CD4-positive, alpha-beta T cell treated with Interleukin-1 beta for 1 hour (primary cell): ENCODE data around the gene IL21.

Experiments
- DNase-seq, 2 donors: peaks; one replicate each; pipeline ENCODE4 v3.0.0-alpha.2; 2020 to 2022

IL21 gene

GRCh38 chr4:122632396-122633143 lies 11.7 kb upstream of the IL21 start:
- DNase-seq, result peak in 1 of 2 donors; percentile 24

DNA sequence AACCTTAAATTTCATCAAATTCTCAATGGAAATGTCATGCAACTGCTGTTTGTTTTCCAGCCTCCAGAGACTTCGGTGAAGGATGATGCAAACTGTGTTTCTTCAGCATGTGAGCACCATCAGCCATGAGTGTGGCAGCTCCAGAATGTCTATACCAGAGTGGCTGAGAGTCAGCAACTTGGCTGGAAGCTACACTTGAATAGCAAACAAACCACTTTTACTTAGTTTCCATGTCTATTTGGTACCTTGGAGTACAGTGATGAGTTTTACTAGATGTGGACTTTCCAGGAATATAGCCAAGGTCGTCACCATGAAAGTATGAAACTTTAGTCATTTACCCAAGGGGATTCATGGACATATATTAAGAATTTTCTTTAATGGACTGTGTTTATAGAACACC lies 4.3 kb upstream of the IL21 start:
- DNase-seq, result no peak

- no peak for DNase-seq
These were observed 3.3 kb upstream of the IL21 start for GRCh38 chr4:122624205-122624604.

- no peak for DNase-seq
These were observed 2.8 kb upstream of the IL21 start for GRCh38 chr4:122623637-122624166.

GRCh38 chr4:122622400-122622799 lies 1.5 kb upstream of the IL21 start:
- no peak for DNase-seq

- DNase-seq, result no peak
These were observed 1.3 kb downstream of the IL21 start for GRCh38 chr4:122619611-122620010.

DNA sequence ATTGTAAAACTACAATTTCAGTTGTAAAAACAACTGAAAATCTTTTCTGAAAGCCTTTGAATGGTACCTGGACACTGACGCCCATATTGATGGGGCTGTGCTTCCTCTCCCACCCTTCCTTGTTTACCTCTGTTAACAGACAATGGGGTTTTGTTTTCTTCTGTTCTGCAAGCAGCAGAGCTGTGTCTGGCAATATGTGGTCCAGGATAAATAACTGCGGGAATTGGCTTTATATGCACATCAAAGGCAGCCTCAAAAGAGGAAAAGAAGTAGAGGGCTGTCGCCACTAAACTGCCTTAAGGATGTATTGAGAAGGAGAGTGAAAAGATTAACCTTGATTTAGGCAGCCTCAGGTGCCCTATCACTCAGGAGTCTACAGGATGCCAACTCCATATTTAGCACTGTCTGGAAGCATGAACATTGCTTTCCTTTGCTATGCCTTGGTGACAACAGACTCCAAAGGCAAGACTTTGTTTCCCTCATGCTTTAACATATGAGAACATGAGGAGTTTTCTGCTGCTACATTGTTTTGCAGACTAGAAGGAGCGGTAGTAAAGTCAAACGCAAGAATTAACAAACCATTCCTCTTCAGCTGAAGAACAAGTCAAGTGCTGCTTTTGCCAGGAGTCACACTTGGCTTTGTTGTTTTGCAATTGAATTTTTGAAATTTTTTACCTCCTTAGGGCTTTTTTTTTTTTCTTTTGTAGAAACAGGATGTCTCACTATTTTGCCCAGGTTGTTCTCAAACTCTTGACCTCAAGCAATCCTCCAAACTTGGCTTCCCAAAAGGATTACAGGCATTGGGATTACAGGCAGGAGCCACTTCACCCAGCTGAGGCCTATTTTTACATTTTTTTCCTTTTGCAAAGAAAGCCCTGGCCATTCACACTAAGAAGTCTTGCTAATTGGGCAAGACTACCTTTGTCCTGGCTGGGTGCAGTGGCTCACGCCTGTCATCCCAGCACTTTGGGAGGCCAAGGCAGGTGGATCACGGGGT lies 3.0 kb downstream of the IL21 start:
- DNase-seq, result no peak

GRCh38 chr4:122616915-122617596 lies 3.8 kb downstream of the IL21 start:
- DNase-seq, result no peak

GRCh38 chr4:122614621-122615020 lies 6.2 kb downstream of the IL21 start:
- no peak for DNase-seq

DNA sequence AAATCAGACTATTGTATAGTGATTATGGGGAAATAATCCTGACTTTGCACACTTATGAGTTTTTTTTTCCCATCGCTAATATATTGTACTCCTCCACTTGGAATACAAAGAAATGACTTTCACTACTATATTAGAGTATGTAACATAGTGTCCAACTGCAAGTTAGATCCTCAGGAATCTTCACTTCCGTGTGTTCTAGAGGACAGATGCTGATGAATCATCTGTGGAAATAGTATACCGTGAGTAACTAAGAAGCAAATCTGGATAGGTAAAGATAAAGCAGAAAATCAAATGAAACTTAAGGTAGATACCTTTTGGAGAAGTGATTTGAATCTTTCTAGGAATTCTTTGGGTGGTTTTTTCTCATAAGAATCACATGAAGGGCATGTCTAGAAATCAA lies 8.3 kb downstream of the IL21 start:
- DNase-seq, result no peak

DNA sequence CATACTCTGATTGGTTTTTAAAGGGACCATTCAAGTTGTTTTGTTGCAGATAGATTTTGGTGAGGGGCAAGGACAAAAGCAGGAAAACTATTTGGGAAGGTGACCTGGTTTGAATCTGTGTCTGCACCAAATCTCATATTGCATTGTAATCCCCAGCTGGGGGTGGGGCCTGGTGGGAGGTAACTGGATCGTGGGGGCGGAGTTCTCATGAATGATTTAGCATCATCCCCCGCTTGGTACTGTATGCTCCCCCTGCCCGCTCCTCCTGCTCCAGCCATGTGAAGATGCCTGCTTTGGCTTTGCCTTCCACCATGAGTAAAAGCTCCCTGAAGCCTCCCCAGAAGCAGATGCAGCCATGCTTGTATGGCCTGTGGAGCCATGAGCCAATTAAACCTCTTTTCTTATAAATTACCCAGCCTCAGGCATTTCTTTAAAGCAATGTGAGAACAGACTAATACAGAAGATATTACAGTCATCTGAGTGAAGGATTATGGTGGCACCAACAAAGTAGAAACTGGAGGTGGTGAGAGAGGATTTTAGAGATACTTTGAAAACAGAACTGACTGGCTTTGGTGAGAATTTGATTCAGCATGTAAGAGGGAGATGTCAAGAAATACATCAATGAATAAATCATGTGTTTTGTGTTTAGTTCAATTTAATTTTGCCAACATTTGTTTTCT lies 14.4 kb downstream of the IL21 start:
- no peak for DNase-seq

DNA sequence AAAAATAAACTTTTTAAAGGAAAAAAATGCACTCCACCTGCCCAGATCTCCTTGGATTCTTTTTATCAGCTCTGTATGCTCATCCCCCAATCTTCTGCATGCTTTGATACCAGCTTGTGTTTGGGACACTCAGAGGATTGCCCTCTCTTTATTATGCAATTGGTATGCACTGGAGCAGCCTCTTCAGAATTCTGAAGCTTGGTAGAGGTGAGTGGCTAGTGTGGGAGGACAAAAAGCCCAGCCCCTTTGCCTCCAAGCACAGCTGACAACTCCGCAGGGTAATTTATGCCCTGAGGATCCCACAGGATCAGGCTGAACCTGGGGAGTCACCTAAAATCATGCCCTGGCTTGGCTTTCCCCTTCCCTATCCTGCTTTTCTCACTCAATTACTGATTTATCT lies 16.7 kb downstream of the IL21 start:
- DNase-seq, result no peak

DNA sequence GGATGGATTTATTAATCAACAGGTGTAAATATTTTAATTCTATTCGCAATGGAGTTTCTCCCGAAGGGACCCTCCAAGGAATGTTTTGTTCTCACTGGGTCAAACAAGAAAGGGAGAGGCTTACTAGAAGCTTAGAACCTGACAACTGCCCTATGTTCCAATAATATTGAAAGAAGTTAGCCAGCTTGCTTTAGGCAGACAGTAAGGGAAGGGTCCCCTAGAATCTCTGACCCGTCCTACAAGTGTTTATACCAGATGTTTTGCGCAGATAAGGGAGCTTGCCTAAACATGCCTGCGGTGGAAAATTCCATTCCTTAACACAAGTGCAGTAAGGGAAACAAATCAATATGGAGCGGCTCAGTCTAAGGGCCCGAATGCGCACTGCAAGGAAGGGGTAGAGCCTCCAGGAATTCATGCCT lies 17.7 kb downstream of the IL21 start:
- no peak for DNase-seq

- DNase-seq, result peak in 1 of 2 donors; percentile 25
These were observed 18.4 kb downstream of the IL21 start for GRCh38 chr4:122602277-122603142.

- DNase-seq, result no peak
These were observed 29.7 kb downstream of the IL21 start for GRCh38 chr4:122591196-122591595.

DNA sequence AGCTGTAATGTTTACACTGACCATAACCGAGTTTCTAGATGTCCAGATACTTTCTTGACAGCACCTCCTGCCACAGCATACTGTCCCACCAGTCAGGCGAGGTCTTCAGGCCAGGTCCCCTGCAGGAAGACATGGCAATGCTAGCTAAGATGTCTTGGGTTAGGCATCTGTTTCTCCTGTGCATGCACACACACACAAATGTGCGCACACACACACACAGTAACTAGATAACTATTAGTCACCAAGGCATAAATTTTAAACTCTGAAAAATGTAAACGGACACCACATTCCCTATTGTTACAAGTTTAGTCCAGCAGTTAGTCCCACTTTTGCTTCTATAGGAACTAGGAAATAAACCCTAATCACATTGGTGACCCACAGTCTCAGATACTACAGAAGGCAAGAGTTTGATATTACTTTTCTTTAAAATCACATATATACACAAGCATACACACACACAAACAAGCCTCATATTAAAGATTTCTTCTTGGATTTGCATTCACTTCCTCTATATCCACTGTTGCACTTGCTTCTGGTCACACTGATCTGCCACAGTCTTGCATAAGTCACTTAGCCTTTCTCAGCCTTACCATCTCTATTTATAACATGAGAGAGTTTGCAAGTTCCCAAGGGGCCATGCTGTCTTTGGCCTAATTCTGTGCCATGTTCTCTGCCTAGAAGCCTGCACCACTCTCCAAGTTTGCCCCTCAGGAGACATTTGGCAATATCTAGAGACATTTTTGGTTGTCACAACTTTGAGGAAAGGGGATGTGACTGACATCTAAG lies 32.2 kb downstream of the IL21 start:
- DNase-seq, result no peak

DNA sequence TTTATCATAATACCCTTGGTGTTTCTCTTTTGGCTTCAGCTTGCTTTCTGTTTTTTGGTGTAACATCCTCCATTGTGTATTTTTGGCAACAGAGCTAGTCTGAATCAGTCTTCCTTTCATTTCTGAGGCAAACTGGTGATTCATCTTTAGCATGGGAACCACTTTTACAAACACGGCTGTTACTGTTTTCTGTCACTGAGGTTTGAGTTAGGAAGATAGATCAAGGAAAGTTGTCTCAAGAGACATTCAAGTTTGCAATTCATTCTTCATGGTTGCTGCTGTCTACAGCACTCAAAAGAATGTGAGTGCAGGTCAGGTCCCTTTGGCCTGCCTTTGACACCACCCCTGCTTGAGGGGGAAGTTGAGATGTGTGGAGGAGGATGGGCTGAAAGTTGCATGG lies 36.3 kb downstream of the IL21 start:
- no peak for DNase-seq

DNA sequence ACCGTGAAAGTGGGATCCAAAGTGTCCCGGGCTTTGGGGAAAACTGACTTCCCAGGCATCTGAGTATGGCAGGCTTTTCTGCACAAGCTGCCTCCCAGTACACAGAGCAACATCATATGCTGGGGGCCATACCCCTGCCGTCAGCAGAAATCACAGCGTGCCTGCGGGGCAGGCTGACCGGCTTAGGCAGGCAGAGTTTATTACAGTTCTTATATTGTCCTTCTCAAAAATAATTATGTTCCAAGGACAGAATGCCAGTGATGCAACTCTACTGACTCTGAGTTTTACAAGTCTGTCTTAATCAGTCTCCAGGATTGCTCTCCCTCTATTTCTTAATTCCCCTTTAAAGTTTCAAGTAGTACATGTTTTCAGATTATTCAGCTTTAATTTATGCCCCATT lies 37.0 kb downstream of the IL21 start:
- no peak for DNase-seq

DNA sequence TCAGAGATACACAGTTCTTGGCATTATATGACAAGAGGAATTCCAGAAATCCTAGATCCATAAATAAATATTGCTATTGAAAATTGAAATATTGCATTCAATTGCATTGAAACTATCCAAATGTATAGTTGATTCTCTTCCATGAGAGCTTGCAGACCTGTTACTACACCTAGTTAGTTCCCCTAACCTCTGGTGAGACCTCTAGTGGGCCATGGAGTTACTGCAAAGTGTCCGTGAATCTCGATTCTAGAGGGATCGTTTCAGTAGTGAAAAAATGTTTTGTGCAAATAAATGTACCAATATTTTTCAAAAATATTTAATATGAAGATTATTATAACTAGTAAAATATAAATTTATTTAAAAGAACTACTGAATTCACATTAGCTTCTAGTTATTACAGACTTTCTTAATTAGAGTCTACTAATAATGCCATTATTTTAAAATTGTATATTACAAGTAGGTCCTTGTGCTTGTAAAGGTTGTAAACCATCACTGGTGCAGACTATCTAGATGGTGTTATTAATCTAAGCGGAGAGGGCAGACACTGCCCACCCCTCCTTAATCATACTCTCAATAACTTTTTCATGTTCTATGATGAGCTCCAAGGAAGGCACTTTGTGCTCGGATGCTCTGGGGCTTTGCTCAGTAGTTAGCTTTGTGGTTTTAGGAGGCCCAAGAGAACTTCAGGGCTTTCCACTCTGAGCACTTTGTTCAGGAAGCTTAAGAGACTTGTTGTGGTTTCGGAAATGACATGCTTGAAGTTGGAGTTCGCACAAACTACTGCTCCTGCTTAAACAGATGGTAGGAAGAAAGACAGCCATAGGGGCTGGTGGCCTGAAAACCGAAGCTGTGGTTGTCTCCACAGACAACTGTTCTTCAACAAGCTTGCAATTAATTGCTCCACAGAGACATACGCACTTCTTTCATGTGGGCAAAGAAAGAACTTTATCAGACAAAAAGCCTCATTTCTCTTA lies 42.8 kb downstream of the IL21 start:
- DNase-seq, result peak; percentile 65 to 70
